Panc1 (cell line): Measurements from ENCODE around the gene LCE7A. TPM values are rescaled to one million over a fixed set of nuclear protein-coding genes. Genes with fewer than 3 reads are reported as not detected.

Experiments
- ATAC-seq: fragments of 200-7000 bp; cut with Tn5 transposase; 2 replicates; pipeline ENCODE4 v1.9.1; 2020; ENCODE audit warnings: mild to moderate bottlenecking, moderate library complexity
- BruUV-seq: library from RNA; stranded (reverse); fragments of 400-500 nt; replicated peaks from 2 replicates; lab custom pipeline; 2021; lab: Mats Ljungman, UMichigan
- CTCF ChIA-PET: fragments of 300-600 bp; sonication (Branson Sonifier 250); formaldehyde crosslinking; loops from one replicate; lab custom pipeline; 2022; ENCODE audit warnings: antibody characterized with exemption; lab: Charles Lee
- POLR2A ChIA-PET: fragments of 300-600 bp; sonication (Branson Sonifier 250); formaldehyde crosslinking; loops from one replicate; lab custom pipeline; 2022; ENCODE audit warnings: antibody characterized with exemption; lab: Charles Lee
- DNase-seq: peaks from one replicate; pipeline ENCODE4 v3.0.0-alpha.2; 2010; ENCODE audit warnings: low read depth, low spot score
- H3K27ac ChIP-seq: 2 replicates; pipeline ENCODE4 v1.5.1; 2011; ENCODE audit warnings: mild to moderate bottlenecking, low read length, inconsistent platforms
- H3K27me3 ChIP-seq: fragments of 200-500 bp; sonication (Bioruptor generic); 2 replicates; pipeline ENCODE4 v1.6.0; 2014; ENCODE audit warnings: low read length, inconsistent platforms; ENCODE audit not compliant: control insufficient read depth, insufficient read depth
- H3K36me3 ChIP-seq: fragments of 200-500 bp; sonication (Bioruptor generic); 2 replicates; pipeline ENCODE4 v1.5.1; 2014; ENCODE audit warnings: inconsistent platforms, mild to moderate bottlenecking, low read length, moderate library complexity; ENCODE audit not compliant: control insufficient read depth, insufficient read depth
- H3K4me1 ChIP-seq: 2 replicates; pipeline ENCODE4 v1.5.1; 2011; ENCODE audit warnings: inconsistent platforms, mild to moderate bottlenecking, low read length, moderate library complexity; ENCODE audit not compliant: control insufficient read depth, insufficient read depth
- H3K4me3 ChIP-seq, 2 experiments: 2 replicates each; pipeline ENCODE4 v1.5.1; 2011 to 2012; ENCODE audit warnings: low read depth in 2 of 2, low read length in 2 of 2, mild to moderate bottlenecking in 2 of 2, inconsistent platforms in 1 of 2, moderate library complexity in 1 of 2
- H3K9me3 ChIP-seq: fragments of 200-500 bp; sonication (Bioruptor generic); 2 replicates; pipeline ENCODE4 v1.5.1; 2014; ENCODE audit warnings: low read depth, mild to moderate bottlenecking, inconsistent platforms, low read length, moderate library complexity; ENCODE audit not compliant: control insufficient read depth, insufficient read depth
- POLR2AphosphoS5 ChIP-seq: IDR thresholded peaks from 2 replicates; pipeline ENCODE4 v1.6.1; 2012; ENCODE audit warnings: mild to moderate bottlenecking, low read depth, low read length, moderate library complexity
- SIN3A ChIP-seq: IDR thresholded peaks from 2 replicates; pipeline ENCODE4 v1.6.1; 2012; ENCODE audit warnings: low read depth, mild to moderate bottlenecking, low read length, moderate library complexity, borderline replicate concordance; ENCODE audit not compliant: insufficient read depth
- TCF7L2 ChIP-seq: IDR thresholded peaks from 2 replicates; pipeline ENCODE4 v1.6.1; 2011; ENCODE audit warnings: mild to moderate bottlenecking, low read depth, low read length, inconsistent platforms
- in situ Hi-C: cut with HindIII; loops from 2 replicates; pipeline ENCODE4 v1.10.0; 2016; ENCODE audit warnings: low sequenced_read_pairs, low pct_unique_long_range_greater_than_20kb
- intact Hi-C: fragments of 100-400 bp; cut with micrococcal nuclease; formaldehyde crosslinking; loops from one replicate; pipeline ENCODE4 v1.10.0; 2022; ENCODE audit not compliant: unreplicated experiment
- total RNA-seq: library from RNA; stranded (reverse); gene quantifications from one replicate; pipeline ENCODE4 v1.2.1, GENCODE V29; 2021; ENCODE audit not compliant: unreplicated experiment
- TF ChIP-seq, protein P1 (sequence below): fragments of 450-650 bp; IDR thresholded peaks from 2 replicates; pipeline ENCODE4 v1.5.1; 2017; ENCODE audit warnings: mild to moderate bottlenecking
- TF ChIP-seq, protein P2 (sequence below), 2 experiments: IDR thresholded peaks; 2 replicates each; pipeline ENCODE4 v1.6.1; 2011 to 2012; ENCODE audit warnings: low read depth in 2 of 2, control low read depth in 1 of 2, low read length in 1 of 2, mild to moderate bottlenecking in 1 of 2, moderate library complexity in 1 of 2; ENCODE audit not compliant: insufficient read depth in 1 of 2

LCE7A gene
- total RNA-seq, 1 experiment from 2014 or later: not detected

DNA sequence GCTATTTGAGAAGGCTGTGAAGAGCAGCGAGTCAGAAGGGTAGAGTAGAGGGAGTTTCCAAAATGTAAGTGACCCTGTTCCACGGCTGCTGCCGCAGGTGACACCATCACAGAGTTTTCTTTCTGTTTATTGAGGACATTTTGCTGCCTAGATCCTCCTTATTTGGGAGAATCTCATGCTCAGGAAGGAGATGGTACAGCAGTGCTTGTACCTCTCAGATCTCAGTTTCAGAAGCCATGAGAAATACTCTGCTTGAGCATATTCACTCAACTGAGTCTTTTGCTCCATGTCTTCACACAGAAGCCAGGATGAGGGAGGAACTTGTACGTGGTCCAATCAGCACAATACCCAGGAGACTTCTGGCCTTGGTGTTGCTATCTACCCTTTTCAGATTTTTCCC lies 1.6 kb downstream of the LCE7A start:
- BruUV-seq: no TSS peak
- CTCF ChIA-PET: no interaction called here
- TF ChIP-seq, protein P1, sequence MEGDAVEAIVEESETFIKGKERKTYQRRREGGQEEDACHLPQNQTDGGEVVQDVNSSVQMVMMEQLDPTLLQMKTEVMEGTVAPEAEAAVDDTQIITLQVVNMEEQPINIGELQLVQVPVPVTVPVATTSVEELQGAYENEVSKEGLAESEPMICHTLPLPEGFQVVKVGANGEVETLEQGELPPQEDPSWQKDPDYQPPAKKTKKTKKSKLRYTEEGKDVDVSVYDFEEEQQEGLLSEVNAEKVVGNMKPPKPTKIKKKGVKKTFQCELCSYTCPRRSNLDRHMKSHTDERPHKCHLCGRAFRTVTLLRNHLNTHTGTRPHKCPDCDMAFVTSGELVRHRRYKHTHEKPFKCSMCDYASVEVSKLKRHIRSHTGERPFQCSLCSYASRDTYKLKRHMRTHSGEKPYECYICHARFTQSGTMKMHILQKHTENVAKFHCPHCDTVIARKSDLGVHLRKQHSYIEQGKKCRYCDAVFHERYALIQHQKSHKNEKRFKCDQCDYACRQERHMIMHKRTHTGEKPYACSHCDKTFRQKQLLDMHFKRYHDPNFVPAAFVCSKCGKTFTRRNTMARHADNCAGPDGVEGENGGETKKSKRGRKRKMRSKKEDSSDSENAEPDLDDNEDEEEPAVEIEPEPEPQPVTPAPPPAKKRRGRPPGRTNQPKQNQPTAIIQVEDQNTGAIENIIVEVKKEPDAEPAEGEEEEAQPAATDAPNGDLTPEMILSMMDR: no peak

DNA sequence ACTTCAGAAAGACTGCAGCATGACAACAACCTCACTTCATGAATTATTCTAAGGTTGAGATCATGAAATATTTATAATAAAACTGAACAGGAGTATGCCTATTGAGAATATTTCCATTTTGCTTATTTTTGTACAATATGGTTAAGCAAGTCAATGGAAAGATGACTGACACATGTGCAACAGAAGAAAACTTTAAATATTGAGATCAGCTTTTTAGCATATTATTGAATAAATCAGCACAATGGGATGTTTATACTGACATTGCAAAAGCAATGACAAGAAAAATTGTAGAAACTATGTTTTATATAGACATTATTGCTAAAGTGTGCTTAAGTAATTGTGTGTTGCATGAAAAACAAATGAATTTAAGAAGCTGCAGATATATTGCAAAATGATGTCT lies 4.6 kb downstream of the LCE7A start:
- Histone ChIP-seq H3K4me3 (no peak overlapping the region), H3K36me3 (no peaks in the 10 kb centered on the region), H3K9me3 (no peaks in the 10 kb centered on the region), H3K27me3 (peaks cover 2% of the 10 kb centered on the region; the same call in 1 of the 2 replicates), H3K27ac (no peak overlapping the region), H3K4me1 (no peaks in the 10 kb centered on the region)
- no TSS peak for BruUV-seq
- TF ChIP-seq POLR2AphosphoS5: no peak
- TF ChIP-seq, protein P2, sequence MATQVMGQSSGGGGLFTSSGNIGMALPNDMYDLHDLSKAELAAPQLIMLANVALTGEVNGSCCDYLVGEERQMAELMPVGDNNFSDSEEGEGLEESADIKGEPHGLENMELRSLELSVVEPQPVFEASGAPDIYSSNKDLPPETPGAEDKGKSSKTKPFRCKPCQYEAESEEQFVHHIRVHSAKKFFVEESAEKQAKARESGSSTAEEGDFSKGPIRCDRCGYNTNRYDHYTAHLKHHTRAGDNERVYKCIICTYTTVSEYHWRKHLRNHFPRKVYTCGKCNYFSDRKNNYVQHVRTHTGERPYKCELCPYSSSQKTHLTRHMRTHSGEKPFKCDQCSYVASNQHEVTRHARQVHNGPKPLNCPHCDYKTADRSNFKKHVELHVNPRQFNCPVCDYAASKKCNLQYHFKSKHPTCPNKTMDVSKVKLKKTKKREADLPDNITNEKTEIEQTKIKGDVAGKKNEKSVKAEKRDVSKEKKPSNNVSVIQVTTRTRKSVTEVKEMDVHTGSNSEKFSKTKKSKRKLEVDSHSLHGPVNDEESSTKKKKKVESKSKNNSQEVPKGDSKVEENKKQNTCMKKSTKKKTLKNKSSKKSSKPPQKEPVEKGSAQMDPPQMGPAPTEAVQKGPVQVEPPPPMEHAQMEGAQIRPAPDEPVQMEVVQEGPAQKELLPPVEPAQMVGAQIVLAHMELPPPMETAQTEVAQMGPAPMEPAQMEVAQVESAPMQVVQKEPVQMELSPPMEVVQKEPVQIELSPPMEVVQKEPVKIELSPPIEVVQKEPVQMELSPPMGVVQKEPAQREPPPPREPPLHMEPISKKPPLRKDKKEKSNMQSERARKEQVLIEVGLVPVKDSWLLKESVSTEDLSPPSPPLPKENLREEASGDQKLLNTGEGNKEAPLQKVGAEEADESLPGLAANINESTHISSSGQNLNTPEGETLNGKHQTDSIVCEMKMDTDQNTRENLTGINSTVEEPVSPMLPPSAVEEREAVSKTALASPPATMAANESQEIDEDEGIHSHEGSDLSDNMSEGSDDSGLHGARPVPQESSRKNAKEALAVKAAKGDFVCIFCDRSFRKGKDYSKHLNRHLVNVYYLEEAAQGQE (IDR thresholded peaks at IDR 0.05; ENCODE audit: insufficient read depth in 1 of 2, low read depth in 2 of 2, low read length in 1 of 2): no peak
- TF ChIP-seq TCF7L2: no peak
- TF ChIP-seq, protein P1: no peak
- no peak for TF ChIP-seq SIN3A
- ATAC-seq (no peak), DNase-seq (no peak)
- POLR2A ChIA-PET: no interaction called here
- CTCF ChIA-PET: no interaction called here
- in situ Hi-C loops: no loop called here
- intact Hi-C loops: no loop called here

More for the DNA sequence above, 1.6 kb downstream of the LCE7A start:
- H3K36me3 ChIP-seq: no peaks in the 10 kb centered on the region
- POLR2A ChIA-PET: no interaction called here
- ATAC-seq: no peak
- intact Hi-C loops: no loop called here
- no peaks in the 10 kb centered on the region for H3K4me1 ChIP-seq
- H3K4me3 ChIP-seq: no peak overlapping the region
- H3K27ac ChIP-seq: no peak overlapping the region
- no peaks in the 10 kb centered on the region for H3K9me3 ChIP-seq
- no peak for DNase-seq
- peaks cover 2% of the 10 kb centered on the region; the same call in 1 of the 2 replicates for H3K27me3 ChIP-seq
- in situ Hi-C loops: no loop called here
